Activated CD4-positive, alpha-beta T cell treated with anti-CD3 and anti-CD28 coated beads for 4 hours (primary cell): Measurements from ENCODE around the gene SLC9A9.
"Not testable (repeated sequence)": the region's sequence is repeated elsewhere in the genome, so short reads cannot be mapped to it uniquely, and the experiment has no call there.

Experiments used
- DNase-seq, 2 donors: peaks; one replicate each; pipeline ENCODE4 v3.0.0-alpha.2; 2020

SLC9A9 gene

GRCh38 chr3:143535994-143536784 is 312.1 kb downstream of the SLC9A9 start:
- DNase-seq = no peak

GRCh38 chr3:143533391-143533790 is 314.9 kb downstream of the SLC9A9 start:
- DNase-seq = no peak

DNA sequence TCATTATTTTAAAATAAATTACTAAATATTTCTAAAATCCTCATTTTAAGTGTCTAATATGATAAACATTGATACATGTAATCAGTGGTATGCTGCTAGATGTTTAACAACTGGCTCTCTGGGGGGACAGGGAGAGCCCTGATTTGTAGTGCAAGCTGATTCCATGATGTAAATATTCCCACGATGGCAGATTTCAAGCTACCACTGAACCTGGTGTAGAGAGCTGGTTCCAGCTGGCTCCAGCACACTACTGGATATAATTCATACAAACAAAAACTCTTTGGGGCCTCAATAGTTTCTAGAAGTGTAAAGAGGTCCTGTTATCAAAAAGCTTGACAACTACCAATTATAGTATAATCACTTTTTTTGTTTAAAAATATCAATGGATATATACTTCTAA is 316.2 kb downstream of the SLC9A9 start:
- DNase-seq = no peak

DNA sequence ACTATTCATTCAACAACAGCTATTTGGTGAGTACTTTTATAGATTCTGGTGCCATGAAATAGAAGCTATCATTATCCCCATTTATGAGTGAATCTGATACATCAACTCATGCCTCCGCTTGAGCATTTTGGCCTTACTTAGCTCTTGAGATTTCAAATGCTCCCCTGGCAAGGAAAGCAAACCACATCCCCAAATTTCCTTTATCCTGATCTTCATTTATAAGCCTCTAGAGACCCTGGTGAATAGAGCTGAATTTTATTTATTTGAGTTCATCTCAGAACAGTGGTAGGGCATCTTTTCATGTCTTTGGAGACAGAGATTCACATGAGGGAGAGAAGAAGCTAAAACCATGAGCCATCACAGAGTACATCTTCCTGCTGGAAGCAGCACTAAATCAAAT is 317.2 kb downstream of the SLC9A9 start:
- DNase-seq = no peak

DNA sequence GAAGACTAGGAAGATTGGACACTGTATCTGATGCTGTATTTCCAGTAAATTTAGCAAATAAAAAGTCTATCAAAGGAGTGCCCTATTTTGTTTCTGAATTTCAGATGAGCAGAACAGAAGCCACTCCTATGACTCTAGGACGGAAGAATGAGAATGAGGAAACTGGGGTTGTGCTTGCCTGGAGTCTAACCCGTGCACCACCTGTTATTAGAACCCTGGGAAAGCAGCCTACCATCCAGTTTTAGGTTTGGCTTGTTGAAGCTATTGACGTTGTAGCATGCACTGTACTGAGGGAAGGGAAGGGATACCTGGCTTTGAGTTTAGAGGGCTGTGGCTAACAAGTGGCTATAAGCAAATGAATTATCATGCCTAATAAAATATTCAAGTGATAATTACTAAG is 318.5 kb downstream of the SLC9A9 start:
- no peak for DNase-seq

DNA sequence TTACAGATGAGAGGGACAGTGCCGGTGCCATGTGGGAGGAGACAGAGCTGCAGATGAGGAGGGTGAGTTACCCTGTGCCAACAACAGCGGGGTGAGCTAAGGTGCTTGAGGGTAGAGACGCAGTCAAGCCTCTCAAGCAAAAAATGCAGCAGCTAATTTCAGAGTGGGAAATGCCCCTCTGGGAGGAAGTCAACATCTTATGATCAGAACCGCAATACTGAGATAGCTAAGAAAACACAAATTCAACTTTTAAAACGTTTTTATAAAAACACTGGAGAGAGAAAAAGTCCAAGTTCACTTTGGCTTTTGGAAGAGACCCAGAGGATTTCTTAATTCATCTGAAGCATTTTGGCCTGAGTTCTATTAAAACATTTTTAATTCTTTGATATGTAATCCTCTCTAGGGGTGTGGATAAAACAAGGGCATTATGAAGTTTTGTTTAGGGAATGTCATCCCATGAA is 319.2 kb downstream of the SLC9A9 start:
- DNase-seq = no peak

GRCh38 chr3:143526011-143526545 is 322.2 kb downstream of the SLC9A9 start:
- no peak for DNase-seq

DNA sequence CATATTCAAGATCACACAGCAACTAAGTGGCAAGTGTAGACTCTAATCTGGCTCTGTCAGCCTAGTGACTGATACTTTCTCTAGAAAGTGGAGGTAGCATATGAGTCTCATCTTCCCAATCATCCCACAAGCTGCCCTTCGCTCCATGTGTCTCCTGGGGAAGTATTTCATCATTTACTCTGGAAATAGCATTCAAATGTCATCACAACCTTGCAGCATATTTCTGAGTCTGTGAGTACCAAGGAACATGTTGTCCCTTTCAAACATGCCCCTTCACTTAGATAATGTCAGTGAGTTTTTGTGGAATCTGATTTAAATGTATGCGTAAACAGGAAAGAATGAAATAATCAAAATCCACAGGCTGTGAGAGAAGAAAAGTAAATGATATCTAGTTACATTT is 322.9 kb downstream of the SLC9A9 start:
- no peak for DNase-seq

GRCh38 chr3:143521803-143522202 is 326.5 kb downstream of the SLC9A9 start:
- no peak for DNase-seq

DNA sequence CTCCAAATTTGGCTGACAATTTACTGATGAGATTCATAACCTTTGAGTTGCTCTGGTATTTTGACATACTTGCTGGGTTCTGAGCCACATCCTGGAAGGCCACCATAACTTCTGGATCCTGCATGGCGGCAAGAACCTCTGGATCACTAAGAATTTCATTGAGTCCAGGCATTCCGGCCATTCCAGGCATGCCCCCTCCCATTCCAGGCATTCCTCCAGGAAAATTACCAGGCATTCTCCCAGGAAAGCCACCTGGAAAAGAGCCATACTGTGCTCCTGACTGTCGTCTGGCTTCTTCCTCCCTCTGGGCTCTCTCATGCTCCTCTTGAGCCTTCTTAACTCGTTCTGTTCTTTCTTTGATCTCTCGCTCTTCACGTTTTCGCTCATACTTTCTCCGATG is 331.1 kb downstream of the SLC9A9 start:
- DNase-seq = not testable (repeated sequence)

GRCh38 chr3:143514874-143515273 is 333.4 kb downstream of the SLC9A9 start:
- no peak for DNase-seq

DNA sequence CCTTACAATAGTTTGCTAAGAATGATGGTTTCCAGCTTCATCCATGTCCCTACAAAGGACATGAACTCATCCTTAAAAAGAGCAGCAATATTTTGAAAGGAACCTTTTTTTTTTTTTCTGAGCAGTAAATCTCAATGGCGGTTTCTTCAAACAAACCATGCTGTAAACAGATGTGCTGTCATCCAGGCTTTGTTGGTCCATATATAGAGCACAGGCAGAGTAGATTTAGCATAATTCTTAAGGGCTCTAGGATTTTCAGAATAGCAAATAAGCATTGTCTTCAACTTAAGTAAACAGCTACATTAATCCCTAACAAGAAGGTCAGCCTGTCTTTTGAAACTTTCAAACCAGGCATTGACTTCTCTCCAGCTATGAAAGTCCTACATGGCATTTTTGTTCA is 334.2 kb downstream of the SLC9A9 start:
- DNase-seq = no peak

GRCh38 chr3:143511174-143511879 is 336.9 kb downstream of the SLC9A9 start:
- DNase-seq = no peak

DNA sequence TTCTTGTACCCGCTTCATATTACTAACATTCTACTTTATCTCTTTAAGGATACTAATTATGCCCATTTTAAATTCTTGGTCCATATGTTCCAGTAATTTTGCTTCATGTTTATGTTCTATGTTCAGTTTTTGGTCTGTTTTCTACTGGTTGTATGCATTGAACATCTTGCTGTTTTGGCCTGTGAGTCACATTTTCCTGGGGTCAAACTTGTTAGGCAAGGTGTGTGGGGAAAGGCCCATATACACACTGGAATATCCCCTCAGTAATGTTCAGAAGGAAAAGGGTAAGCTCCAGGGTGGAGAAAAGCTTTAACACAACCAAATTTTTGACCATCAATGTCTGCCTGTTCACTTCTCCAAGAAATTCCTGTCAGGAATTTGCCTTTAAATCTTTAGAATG is 337.7 kb downstream of the SLC9A9 start:
- DNase-seq = no peak

GRCh38 chr3:143507735-143508580 is 340.3 kb downstream of the SLC9A9 start:
- no peak for DNase-seq

DNA sequence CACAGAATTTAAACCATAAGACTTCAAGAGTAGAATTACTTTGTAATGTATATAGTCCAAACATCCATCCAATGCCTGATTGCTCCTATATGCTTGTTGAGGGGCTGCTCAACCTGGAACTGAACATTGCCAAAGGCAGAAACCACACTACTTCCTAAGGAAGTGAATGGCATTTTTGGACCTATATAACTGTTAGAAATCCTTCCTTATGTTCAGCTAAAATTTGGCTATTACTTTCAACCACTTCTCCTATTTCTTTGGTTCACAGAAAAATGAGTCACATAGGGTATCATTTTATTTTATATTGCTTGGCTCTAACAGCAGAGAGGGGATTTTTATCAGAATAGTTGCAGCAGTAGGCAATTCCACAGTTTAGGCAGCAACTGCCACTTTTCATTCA is 342.1 kb downstream of the SLC9A9 start:
- no peak for DNase-seq

GRCh38 chr3:143503325-143503885 is 344.9 kb downstream of the SLC9A9 start:
- DNase-seq = no peak

GRCh38 chr3:143502081-143502480 is 346.2 kb downstream of the SLC9A9 start:
- no peak for DNase-seq

GRCh38 chr3:143497382-143497781 is 350.9 kb downstream of the SLC9A9 start:
- DNase-seq = no peak

- DNase-seq = no peak
These were observed 352.1 kb downstream of the SLC9A9 start for GRCh38 chr3:143496191-143496590.

GRCh38 chr3:143495527-143495926 is 352.7 kb downstream of the SLC9A9 start:
- no peak for DNase-seq

GRCh38 chr3:143486611-143487010 is 361.7 kb downstream of the SLC9A9 start:
- no peak for DNase-seq
